ENCODE results near the gene RNF186.
"Not testable (repeated sequence)": the region's sequence is repeated elsewhere in the genome, so short reads cannot be mapped to it uniquely, and the experiment has no call there.

The RNF186 gene

GRCh38 chr1:19814681-19815503 is at the start of gene RNF186:
Gene RNF186 (minus strand): TSS chr1:19815283. CDS start chr1:19815101, 182 bp downstream.
- DNase-seq, result no peak

- no peak for DNase-seq
Measured at GRCh38 chr1:19864570-19865160, 49.6 kb upstream of the RNF186 start.

GRCh38 chr1:19862944-19863343 is 47.9 kb upstream of the RNF186 start:
- no peak for DNase-seq

- no peak for DNase-seq
Measured at GRCh38 chr1:19861842-19862530, 46.9 kb upstream of the RNF186 start.

GRCh38 chr1:19861034-19861433 is 46.0 kb upstream of the RNF186 start:
- no peak for DNase-seq

GRCh38 chr1:19860418-19860817 is 45.3 kb upstream of the RNF186 start:
- no peak for DNase-seq

- DNase-seq, result no peak
Measured at GRCh38 chr1:19859876-19860275, 44.8 kb upstream of the RNF186 start.

- no peak for DNase-seq
Measured at GRCh38 chr1:19858893-19859292, 43.8 kb upstream of the RNF186 start.

GRCh38 chr1:19854866-19855265 is 39.8 kb upstream of the RNF186 start:
- DNase-seq, result no peak

GRCh38 chr1:19852036-19852435 is 37.0 kb upstream of the RNF186 start:
- no peak for DNase-seq

GRCh38 chr1:19850214-19850613 is 35.1 kb upstream of the RNF186 start:
- no peak for DNase-seq

- not testable (repeated sequence) for DNase-seq
Measured at GRCh38 chr1:19849307-19849706, 34.2 kb upstream of the RNF186 start.

- DNase-seq, result not testable (repeated sequence)
Measured at GRCh38 chr1:19847334-19847733, 32.3 kb upstream of the RNF186 start.

- no peak for DNase-seq
Measured at GRCh38 chr1:19846338-19846737, 31.3 kb upstream of the RNF186 start.

- DNase-seq, result no peak
Measured at GRCh38 chr1:19845555-19845954, 30.5 kb upstream of the RNF186 start.

GRCh38 chr1:19844731-19845495 is 29.8 kb upstream of the RNF186 start:
- no peak for DNase-seq

- DNase-seq, result no peak
Measured at GRCh38 chr1:19840228-19840627, 25.1 kb upstream of the RNF186 start.

GRCh38 chr1:19837866-19838265 is 22.8 kb upstream of the RNF186 start:
- no peak for DNase-seq

GRCh38 chr1:19835578-19835977 is 20.5 kb upstream of the RNF186 start:
- no peak for DNase-seq

- no peak for DNase-seq
Measured at GRCh38 chr1:19831441-19831840, 16.4 kb upstream of the RNF186 start.

- DNase-seq, result no peak
Measured at GRCh38 chr1:19828546-19828945, 13.5 kb upstream of the RNF186 start.

- DNase-seq, result no peak
Measured at GRCh38 chr1:19825298-19825697, 10.2 kb upstream of the RNF186 start.

GRCh38 chr1:19824541-19824940 is 9.5 kb upstream of the RNF186 start:
- DNase-seq, result no peak
